Neutrophil (primary cell): Measurements from ENCODE around the gene PAXX.

Experiments
- H3K27ac ChIP-seq: fragments of 200-600 bp; sonication (generic); 2 replicates; pipeline ENCODE4 v1.5.1; 2016; ENCODE audit warnings: mild to moderate bottlenecking, moderate library complexity
- H3K27me3 ChIP-seq: fragments of 200-600 bp; sonication (generic); 2 replicates; pipeline ENCODE4 v1.6.0; 2016; ENCODE audit warnings: mild to moderate bottlenecking
- H3K36me3 ChIP-seq: fragments of 200-600 bp; sonication (generic); 2 replicates; pipeline ENCODE4 v1.5.1; 2017
- H3K4me1 ChIP-seq, 2 experiments: fragments of 200-600 bp in 1 of 2; sonication (generic) in 1 of 2; 1 replicate in 1 of 2; 2 replicates in 1 of 2; pipeline versions ENCODE4 v1.5.1 to v1.6.1; 2013 to 2016; ENCODE audit warnings: low read depth in 1 of 2, low read length in 1 of 2, mild to moderate bottlenecking in 1 of 2, moderate library complexity in 1 of 2; ENCODE audit not compliant: control insufficient read depth in 1 of 2, insufficient read depth in 1 of 2
- H3K4me3 ChIP-seq, 2 experiments: fragments of 200-600 bp in 1 of 2; sonication (generic) in 1 of 2; 1 replicate in 1 of 2; 2 replicates in 1 of 2; pipeline ENCODE4 v1.5.1; 2013 to 2016; ENCODE audit warnings: low read depth in 1 of 2, low read length in 1 of 2, mild to moderate bottlenecking in 1 of 2, moderate library complexity in 1 of 2
- H3K9me3 ChIP-seq: fragments of 200-600 bp; sonication (generic); 2 replicates; pipeline ENCODE4 v1.5.1; 2016
- TF ChIP-seq, protein P1 (sequence below): fragments of 200-600 bp; sonication (generic); IDR thresholded peaks from 2 replicates; pipeline ENCODE4 v1.5.1; 2016; ENCODE audit warnings: antibody characterized with exemption

Gene PAXX

DNA sequence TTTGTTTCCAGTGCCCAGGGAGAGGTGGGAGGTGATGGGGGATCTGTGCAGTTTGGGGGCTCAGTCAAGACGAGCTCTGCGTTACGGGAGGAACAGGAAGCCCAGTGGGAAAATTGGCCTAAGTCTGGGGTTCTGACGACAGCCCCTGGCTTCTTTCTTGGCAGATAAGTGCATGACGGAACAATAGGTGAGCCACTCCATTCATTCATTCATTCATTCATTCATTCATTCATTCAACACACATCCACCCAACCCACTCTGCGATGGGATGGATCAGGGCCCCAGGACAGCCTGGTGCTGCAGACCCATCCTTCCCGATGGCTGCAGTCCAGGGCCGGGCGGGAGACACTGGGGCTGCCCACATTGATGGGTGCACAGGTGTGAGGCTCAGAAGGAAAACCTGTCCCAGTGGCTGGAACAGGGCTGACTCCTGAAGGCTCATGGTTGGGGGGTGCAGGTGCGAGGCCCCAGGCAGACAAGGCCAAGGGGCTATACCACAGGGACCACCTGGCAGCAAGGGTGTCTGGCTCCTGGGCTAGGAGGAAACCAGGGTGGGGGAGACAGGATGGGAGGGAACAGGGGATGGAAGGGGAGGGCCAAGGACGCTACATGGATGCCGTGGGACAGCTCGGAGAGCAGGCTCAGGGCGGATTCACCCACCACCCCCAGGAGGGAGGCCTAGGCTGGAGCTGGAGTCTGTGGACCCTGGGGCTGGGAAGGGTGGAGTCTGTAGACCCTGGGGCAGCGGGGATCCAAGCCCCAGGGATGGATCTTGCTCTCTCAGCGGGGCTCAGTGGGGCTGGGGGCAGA is 11.3 kb upstream of the PAXX start:
- H3K9me3 ChIP-seq, result no peaks in the 10 kb centered on the region
- no peak overlapping the region for H3K27ac ChIP-seq
- no peaks in the 10 kb centered on the region for H3K36me3 ChIP-seq
- peaks cover 98% of the 10 kb centered on the region for H3K27me3 ChIP-seq
- no peak overlapping the region for H3K4me3 ChIP-seq
- TF ChIP-seq, protein P1, sequence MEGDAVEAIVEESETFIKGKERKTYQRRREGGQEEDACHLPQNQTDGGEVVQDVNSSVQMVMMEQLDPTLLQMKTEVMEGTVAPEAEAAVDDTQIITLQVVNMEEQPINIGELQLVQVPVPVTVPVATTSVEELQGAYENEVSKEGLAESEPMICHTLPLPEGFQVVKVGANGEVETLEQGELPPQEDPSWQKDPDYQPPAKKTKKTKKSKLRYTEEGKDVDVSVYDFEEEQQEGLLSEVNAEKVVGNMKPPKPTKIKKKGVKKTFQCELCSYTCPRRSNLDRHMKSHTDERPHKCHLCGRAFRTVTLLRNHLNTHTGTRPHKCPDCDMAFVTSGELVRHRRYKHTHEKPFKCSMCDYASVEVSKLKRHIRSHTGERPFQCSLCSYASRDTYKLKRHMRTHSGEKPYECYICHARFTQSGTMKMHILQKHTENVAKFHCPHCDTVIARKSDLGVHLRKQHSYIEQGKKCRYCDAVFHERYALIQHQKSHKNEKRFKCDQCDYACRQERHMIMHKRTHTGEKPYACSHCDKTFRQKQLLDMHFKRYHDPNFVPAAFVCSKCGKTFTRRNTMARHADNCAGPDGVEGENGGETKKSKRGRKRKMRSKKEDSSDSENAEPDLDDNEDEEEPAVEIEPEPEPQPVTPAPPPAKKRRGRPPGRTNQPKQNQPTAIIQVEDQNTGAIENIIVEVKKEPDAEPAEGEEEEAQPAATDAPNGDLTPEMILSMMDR, result no peak
- H3K4me1 ChIP-seq, result peaks cover 0 to 10% of the 10 kb centered on the region in 2 experiments

GRCh38 chr9:136981588-136982231 is 10.5 kb upstream of the PAXX start:
- TF ChIP-seq, protein P1, result no peak

GRCh38 chr9:136982232-136983051 is 9.8 kb upstream of the PAXX start, which contains the start of gene LCNL1:
LCNL1 (plus strand) TSS chr9:136982993; CDS start chr9:136983587, 594 bp downstream.
- Histone ChIP-seq H3K9me3 (no peaks in the 10 kb centered on the region), H3K27ac (no peak within 1 kb of the TSS), H3K36me3 (no peaks in the 10 kb centered on the region), H3K4me3 (no peak within 1 kb of the TSS), H3K4me1 (peaks cover 0 to 6% of the 10 kb centered on the region in 2 experiments), H3K27me3 (peaks cover 98% of the 10 kb centered on the region)
- TF ChIP-seq, protein P1, result no peak

More at GRCh38 chr9:136981588-136982231, 10.5 kb upstream of the PAXX start:
- Histone ChIP-seq H3K9me3 (no peaks in the 10 kb centered on the region), H3K36me3 (no peaks in the 10 kb centered on the region), H3K4me1 (peaks cover 0 to 6% of the 10 kb centered on the region in 2 experiments), H3K27ac (no peak overlapping the region), H3K27me3 (peaks cover 98% of the 10 kb centered on the region), H3K4me3 (no peak overlapping the region)

DNA sequence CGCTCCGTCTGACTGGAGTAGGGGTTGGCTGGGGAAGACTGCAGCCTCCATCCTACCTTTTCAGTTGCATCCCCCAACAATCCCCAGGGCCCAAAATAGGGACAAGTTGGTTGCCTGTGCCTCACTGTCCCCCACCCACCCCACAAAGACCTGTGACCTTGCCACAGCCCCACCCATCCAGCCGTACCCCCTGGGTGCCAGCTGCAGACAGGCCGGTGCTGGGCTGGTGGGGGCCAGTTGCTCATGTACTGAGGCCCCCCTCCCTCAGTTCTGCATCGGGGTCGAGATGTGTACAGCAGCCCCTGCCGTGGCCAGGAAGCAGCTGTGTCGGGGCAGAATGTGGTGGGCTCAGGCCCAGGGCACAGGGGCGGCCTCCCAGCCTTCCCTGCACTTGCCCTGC is 9.1 kb upstream of the PAXX start:
- H3K4me3 ChIP-seq, result no peak overlapping the region
- H3K4me1 ChIP-seq, result peaks cover 0 to 1% of the 10 kb centered on the region in 2 experiments
- no peaks in the 10 kb centered on the region for H3K9me3 ChIP-seq
- peaks cover 98% of the 10 kb centered on the region for H3K27me3 ChIP-seq
- no peaks in the 10 kb centered on the region for H3K36me3 ChIP-seq
- H3K27ac ChIP-seq, result no peak overlapping the region
- TF ChIP-seq, protein P1, result no peak

DNA sequence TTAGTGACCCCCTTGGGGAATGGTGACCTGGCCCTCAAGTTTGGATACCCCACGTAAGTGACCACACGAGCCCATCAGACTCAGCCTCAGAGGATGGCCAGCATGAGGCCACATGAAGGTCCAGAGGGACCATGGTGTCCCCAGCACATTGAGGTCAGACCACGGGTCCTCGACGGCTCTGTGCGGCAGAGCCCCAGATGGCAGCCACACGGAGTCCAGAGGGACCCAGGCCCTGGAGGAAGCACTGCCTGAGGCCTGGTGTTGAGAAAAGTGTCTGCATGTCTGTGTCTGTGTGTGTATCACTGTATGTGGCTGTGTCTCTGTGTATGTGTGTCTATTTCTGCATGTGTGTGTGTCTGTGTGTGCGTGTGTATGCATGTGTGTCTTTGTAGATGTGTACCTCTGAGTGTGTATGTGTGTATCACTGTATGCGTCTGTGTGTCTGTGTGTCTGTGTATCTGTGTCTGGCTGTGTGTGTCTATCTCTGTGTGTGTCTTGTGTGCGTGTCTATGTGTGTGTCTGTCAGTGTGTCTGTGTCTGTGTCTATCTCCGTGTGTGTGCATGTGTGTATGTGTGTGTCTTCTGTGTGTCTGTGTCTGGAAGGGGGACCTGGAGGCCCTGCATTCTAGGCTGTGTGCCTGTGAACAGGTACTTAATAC is 8.4 kb upstream of the PAXX start:
- no peaks in the 10 kb centered on the region for H3K36me3 ChIP-seq
- TF ChIP-seq, protein P1, result no peak
- no peaks in the 10 kb centered on the region for H3K4me1 ChIP-seq
- H3K4me3 ChIP-seq, result no peak overlapping the region
- peaks cover 99% of the 10 kb centered on the region for H3K27me3 ChIP-seq
- no peak overlapping the region for H3K27ac ChIP-seq
- no peaks in the 10 kb centered on the region for H3K9me3 ChIP-seq
